Mammary epithelial cell (primary cell): ENCODE measurements around the gene ADAMTS2.

Experiments
- CTCF ChIP-seq, 2 donors: IDR thresholded peaks in 1 of 2; conservative IDR thresholded peaks in 1 of 2; 2 replicates each; pipeline ENCODE4 v1.5.1; 2011 to 2012; ENCODE audit warnings: inconsistent platforms in 2 of 2, low read length in 2 of 2, mild to moderate bottlenecking in 2 of 2, control low read depth in 1 of 2, low read depth in 1 of 2; ENCODE audit not compliant: insufficient read depth in 1 of 2; ENCODE audit errors: extremely low read depth in 1 of 2
- EZH2 ChIP-seq: IDR thresholded peaks from 2 replicates; pipeline ENCODE4 v1.6.1; 2012; ENCODE audit warnings: low read length, inconsistent platforms, borderline replicate concordance

DNA sequence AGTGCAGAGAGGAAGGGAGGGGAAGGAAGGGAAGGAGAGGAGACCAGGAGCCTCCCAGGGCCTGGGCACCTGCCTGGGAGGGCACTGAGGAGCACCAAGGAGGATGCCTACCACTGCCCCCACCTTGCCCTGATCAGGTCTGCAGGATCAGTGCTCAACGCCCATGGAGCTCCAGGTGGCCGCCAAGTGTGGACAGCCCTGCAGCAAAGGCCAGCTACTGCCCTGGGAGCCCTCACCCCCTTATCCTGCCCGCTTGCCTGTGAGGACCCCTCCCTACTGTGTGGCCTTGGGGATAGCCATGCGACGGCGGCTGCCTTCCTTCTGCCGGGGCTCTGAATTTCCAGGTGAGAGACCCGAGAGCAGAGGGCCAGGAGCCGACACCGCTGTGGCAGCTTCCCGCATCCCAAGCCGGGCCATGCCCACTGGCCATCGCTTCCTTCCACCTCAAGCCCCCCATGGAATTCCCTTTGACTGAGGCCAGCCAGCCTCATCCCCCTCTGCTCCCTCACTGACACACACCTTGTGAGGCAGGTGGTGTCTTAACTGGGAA is 12.4 kb downstream of the ADAMTS2 start:
- no peak for TF ChIP-seq EZH2
- TF ChIP-seq CTCF (conservative IDR thresholded peaks at IDR 0.05 in 1 of 2, IDR thresholded peaks at IDR 0.05 in 1 of 2; ENCODE audit: extremely low read depth in 1 of 2, insufficient read depth in 1 of 2, low read depth in 1 of 2, low read length in 2 of 2): no peak
